OCI-LY1 (cell line): Measurements from ENCODE around the gene FAM107B.

Experiments used
- CTCF ChIP-seq: fragments of 200-600 bp; sonication (generic), shearing (Covaris generic); IDR thresholded peaks from 2 replicates; pipeline ENCODE4 v1.5.1; 2017; ENCODE audit warnings: mild to moderate bottlenecking, antibody characterized with exemption, low read length, moderate library complexity, mixed read lengths
- EZH2 ChIP-seq: fragments of 200-600 bp; sonication (generic), shearing (Covaris generic); IDR thresholded peaks from 2 replicates; pipeline ENCODE4 v1.8.0; 2017; ENCODE audit warnings: borderline replicate concordance, mixed run types, mild to moderate bottlenecking, antibody characterized with exemption, low read length, moderate library complexity, mixed read lengths

- TF ChIP-seq CTCF, result no peak
- TF ChIP-seq EZH2, result no peak
Observed at GRCh38 chr10:14616465-14616864, 158.2 kb downstream of the FAM107B start.
